ENCODE measurements around the gene MAFG. TPM values are rescaled to one million over a fixed set of nuclear protein-coding genes. Genes with fewer than 3 reads are reported as not detected.

The MAFG gene
- total RNA-seq, 1 donor from 2014 or later = 8.1 TPM

- Histone ChIP-seq H3K4me3 (no peak overlapping the region), H4K20me1 (ENCODE audit: low read depth) (peaks cover 37% of the 10 kb centered on the region), H3K36me3 (no peaks in the 10 kb centered on the region), H3K9ac (no peak overlapping the region), H3K4me2 (no peak overlapping the region), H3K27me3 (peaks cover 33% of the 10 kb centered on the region), H3K27ac (no peak overlapping the region), H2AFZ (replicated peaks) (no peak overlapping the region), H3K79me2 (ENCODE audit: low read depth) (no peaks in the 10 kb centered on the region), H3F3A (ENCODE audit: low read depth) (peaks cover 18% of the 10 kb centered on the region), H3K4me1 (peaks cover 5% of the 10 kb centered on the region), H3K9me3 (ENCODE audit: low read depth) (no peaks in the 10 kb centered on the region)
- DNase-seq (ENCODE audit: low spot score) = no peak
- Mint-ChIP-seq H3K27ac (no peak overlapping the region), H3K36me3 (peaks cover 16% of the 10 kb centered on the region), H3K4me3 (peak overlapping the region; percentile 21), H3K27me3 (ENCODE audit: insufficient read depth, low read depth) (peaks cover 16% of the 10 kb centered on the region), H3K4me1 (peaks cover 10% of the 10 kb centered on the region), H3K9me3 (no peaks in the 10 kb centered on the region)
- TF ChIP-seq CTCF (IDR thresholded peaks at IDR 0.05) (no peak), EZH2 (IDR thresholded peaks at IDR 0.05) (no peak), EZH2phosphoT487 (IDR thresholded peaks at IDR 0.05) (no peak)
Observed at GRCh38 chr17:81900181-81900820, 27.2 kb downstream of the MAFG start.

- H3K4me3 ChIP-seq = no peak overlapping the region
- H3K36me3 ChIP-seq = no peaks in the 10 kb centered on the region
- H3K27ac ChIP-seq = no peak overlapping the region
- TF ChIP-seq CTCF (IDR thresholded peaks at IDR 0.05) (no peak), EZH2phosphoT487 (IDR thresholded peaks at IDR 0.05) (no peak), EZH2 (IDR thresholded peaks at IDR 0.05) (no peak)
- H3K9ac ChIP-seq = no peak overlapping the region
- H3F3A ChIP-seq (ENCODE audit: low read depth) = peaks cover 18% of the 10 kb centered on the region
- Mint-ChIP-seq H3K27me3 (ENCODE audit: insufficient read depth, low read depth) (peaks cover 16% of the 10 kb centered on the region), H3K27ac (no peak overlapping the region), H3K4me3 (no peak overlapping the region), H3K9me3 (no peaks in the 10 kb centered on the region), H3K36me3 (peaks cover 17% of the 10 kb centered on the region), H3K4me1 (peaks cover 10% of the 10 kb centered on the region)
- H2AFZ ChIP-seq (replicated peaks) = no peak overlapping the region
- no peaks in the 10 kb centered on the region for H3K9me3 ChIP-seq (ENCODE audit: low read depth)
- H3K4me1 ChIP-seq = peaks cover 5% of the 10 kb centered on the region
- no peaks in the 10 kb centered on the region for H3K79me2 ChIP-seq (ENCODE audit: low read depth)
- H3K27me3 ChIP-seq = peaks cover 33% of the 10 kb centered on the region
- DNase-seq (ENCODE audit: low spot score) = no peak
- H4K20me1 ChIP-seq (ENCODE audit: low read depth) = peaks cover 37% of the 10 kb centered on the region
- H3K4me2 ChIP-seq = no peak overlapping the region
Observed at GRCh38 chr17:81899514-81900166, 27.9 kb downstream of the MAFG start.

- Mint-ChIP-seq H3K4me3 (no peak overlapping the region), H3K36me3 (peaks cover 17% of the 10 kb centered on the region), H3K4me1 (peaks cover 10% of the 10 kb centered on the region), H3K27ac (no peak overlapping the region), H3K9me3 (no peaks in the 10 kb centered on the region), H3K27me3 (ENCODE audit: insufficient read depth, low read depth) (peaks cover 16% of the 10 kb centered on the region)
- peaks cover 5% of the 10 kb centered on the region for H3K79me2 ChIP-seq (ENCODE audit: low read depth)
- H3K36me3 ChIP-seq = no peaks in the 10 kb centered on the region
- TF ChIP-seq CTCF (IDR thresholded peaks at IDR 0.05) = no peak
- no peak for TF ChIP-seq EZH2 (IDR thresholded peaks at IDR 0.05)
- TF ChIP-seq EZH2phosphoT487 (IDR thresholded peaks at IDR 0.05) = no peak
- H3K4me1 ChIP-seq = peaks cover 5% of the 10 kb centered on the region
- no peak overlapping the region for H3K9ac ChIP-seq
- peaks cover 33% of the 10 kb centered on the region for H3K27me3 ChIP-seq
- no peaks in the 10 kb centered on the region for H3K9me3 ChIP-seq (ENCODE audit: low read depth)
- peaks cover 18% of the 10 kb centered on the region for H3F3A ChIP-seq (ENCODE audit: low read depth)
- H2AFZ ChIP-seq (replicated peaks) = no peak overlapping the region
- no peak overlapping the region for H3K4me3 ChIP-seq
- no peak for DNase-seq (ENCODE audit: low spot score)
- H3K4me2 ChIP-seq = no peak overlapping the region
- no peak overlapping the region for H3K27ac ChIP-seq
- peaks cover 37% of the 10 kb centered on the region for H4K20me1 ChIP-seq (ENCODE audit: low read depth)
Observed at GRCh38 chr17:81898885-81899284, 28.6 kb downstream of the MAFG start.
